Osteocyte (in vitro differentiated cells): ENCODE data around the gene DDX55. TPM values are rescaled to one million over a fixed set of nuclear protein-coding genes. Genes with fewer than 3 reads are reported as not detected.
"Not testable (repeated sequence)": the region's sequence is repeated elsewhere in the genome, so short reads cannot be mapped to it uniquely, and the experiment has no call there.

ENCODE experiments used
- DNase-seq: peaks from one replicate; pipeline ENCODE4 v3.0.0; 2021; ENCODE audit warnings: mixed read lengths; ENCODE audit not compliant: unreplicated experiment; ENCODE audit errors: extremely low spot score
- H3K27ac Mint-ChIP-seq: one replicate; pipeline ENCODE4 v1.8.0; 2021; ENCODE audit warnings: mild to moderate bottlenecking, mixed read lengths; ENCODE audit not compliant: unreplicated experiment
- H3K27me3 Mint-ChIP-seq: one replicate; pipeline ENCODE4 v1.8.0; 2021; ENCODE audit warnings: mixed read lengths; ENCODE audit not compliant: unreplicated experiment
- H3K36me3 Mint-ChIP-seq: one replicate; pipeline ENCODE4 v1.8.0; 2021; ENCODE audit warnings: mixed read lengths; ENCODE audit not compliant: unreplicated experiment
- H3K4me1 Mint-ChIP-seq: one replicate; pipeline ENCODE4 v1.8.0; 2021; ENCODE audit warnings: mixed read lengths; ENCODE audit not compliant: unreplicated experiment
- H3K4me3 Mint-ChIP-seq: one replicate; pipeline ENCODE4 v1.8.0; 2021; ENCODE audit warnings: mild to moderate bottlenecking, moderate library complexity, mixed read lengths; ENCODE audit not compliant: unreplicated experiment
- H3K9me3 Mint-ChIP-seq: one replicate; pipeline ENCODE4 v1.8.0; 2021; ENCODE audit warnings: mixed read lengths; ENCODE audit not compliant: unreplicated experiment
- total RNA-seq: library from RNA; stranded (reverse); gene quantifications from 2 replicates; pipeline ENCODE4 v1.2.1, GENCODE V29; 2021
- TF ChIP-seq, protein P1 (sequence below): fragments of 200-600 bp; sonication (generic); IDR thresholded peaks from 2 replicates; pipeline ENCODE4 v1.5.0; 2021; ENCODE audit warnings: antibody characterized with exemption, mild to moderate bottlenecking, moderate library complexity

DDX55 gene
- total RNA-seq, 1 donor from 2014 or later, result 21.6 TPM

- H3K4me1 Mint-ChIP-seq, result peaks cover 31% of the 10 kb centered on the region
- H3K27ac Mint-ChIP-seq, result peak overlapping the region; percentile 25
- no peaks in the 10 kb centered on the region for H3K27me3 Mint-ChIP-seq
- no peak for DNase-seq
- TF ChIP-seq, protein P1, sequence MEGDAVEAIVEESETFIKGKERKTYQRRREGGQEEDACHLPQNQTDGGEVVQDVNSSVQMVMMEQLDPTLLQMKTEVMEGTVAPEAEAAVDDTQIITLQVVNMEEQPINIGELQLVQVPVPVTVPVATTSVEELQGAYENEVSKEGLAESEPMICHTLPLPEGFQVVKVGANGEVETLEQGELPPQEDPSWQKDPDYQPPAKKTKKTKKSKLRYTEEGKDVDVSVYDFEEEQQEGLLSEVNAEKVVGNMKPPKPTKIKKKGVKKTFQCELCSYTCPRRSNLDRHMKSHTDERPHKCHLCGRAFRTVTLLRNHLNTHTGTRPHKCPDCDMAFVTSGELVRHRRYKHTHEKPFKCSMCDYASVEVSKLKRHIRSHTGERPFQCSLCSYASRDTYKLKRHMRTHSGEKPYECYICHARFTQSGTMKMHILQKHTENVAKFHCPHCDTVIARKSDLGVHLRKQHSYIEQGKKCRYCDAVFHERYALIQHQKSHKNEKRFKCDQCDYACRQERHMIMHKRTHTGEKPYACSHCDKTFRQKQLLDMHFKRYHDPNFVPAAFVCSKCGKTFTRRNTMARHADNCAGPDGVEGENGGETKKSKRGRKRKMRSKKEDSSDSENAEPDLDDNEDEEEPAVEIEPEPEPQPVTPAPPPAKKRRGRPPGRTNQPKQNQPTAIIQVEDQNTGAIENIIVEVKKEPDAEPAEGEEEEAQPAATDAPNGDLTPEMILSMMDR, result no peak
- H3K36me3 Mint-ChIP-seq, result peaks cover 31% of the 10 kb centered on the region
- peak overlapping the region; percentile 56 for H3K4me3 Mint-ChIP-seq
- H3K9me3 Mint-ChIP-seq, result no peaks in the 10 kb centered on the region
Measured at GRCh38 chr12:123599721-123600120, 2.2 kb upstream of the DDX55 start.

GRCh38 chr12:123602651-123603195 is 824 bp downstream of the DDX55 start:
- DNase-seq, result no peak
- peak overlapping the region; percentile 99 for H3K4me3 Mint-ChIP-seq
- TF ChIP-seq, protein P1, result no peak
- H3K36me3 Mint-ChIP-seq, result peaks cover 18% of the 10 kb centered on the region
- H3K27me3 Mint-ChIP-seq, result no peaks in the 10 kb centered on the region
- peak overlapping the region; percentile 62 for H3K27ac Mint-ChIP-seq
- no peaks in the 10 kb centered on the region for H3K9me3 Mint-ChIP-seq
- peaks cover 33% of the 10 kb centered on the region for H3K4me1 Mint-ChIP-seq

- not testable (repeated sequence) for DNase-seq, H3K4me3 Mint-ChIP-seq, H3K27me3 Mint-ChIP-seq, H3K9me3 Mint-ChIP-seq
- Mint-ChIP-seq H3K27ac (peak overlapping the region; percentile 23), H3K36me3 (peaks cover 19% of the 10 kb centered on the region), H3K4me1 (peaks cover 33% of the 10 kb centered on the region)
Measured at GRCh38 chr12:123603495-123603894, 1.6 kb downstream of the DDX55 start.

GRCh38 chr12:123607756-123608155 is 5.9 kb downstream of the DDX55 start:
- H3K4me3 Mint-ChIP-seq, result no peak overlapping the region
- H3K27ac Mint-ChIP-seq, result no peak overlapping the region
- TF ChIP-seq, protein P1, result no peak
- no peaks in the 10 kb centered on the region for H3K27me3 Mint-ChIP-seq
- DNase-seq, result no peak
- peaks cover 42% of the 10 kb centered on the region for H3K36me3 Mint-ChIP-seq
- H3K4me1 Mint-ChIP-seq, result peaks cover 13% of the 10 kb centered on the region
- H3K9me3 Mint-ChIP-seq, result no peaks in the 10 kb centered on the region

DNA sequence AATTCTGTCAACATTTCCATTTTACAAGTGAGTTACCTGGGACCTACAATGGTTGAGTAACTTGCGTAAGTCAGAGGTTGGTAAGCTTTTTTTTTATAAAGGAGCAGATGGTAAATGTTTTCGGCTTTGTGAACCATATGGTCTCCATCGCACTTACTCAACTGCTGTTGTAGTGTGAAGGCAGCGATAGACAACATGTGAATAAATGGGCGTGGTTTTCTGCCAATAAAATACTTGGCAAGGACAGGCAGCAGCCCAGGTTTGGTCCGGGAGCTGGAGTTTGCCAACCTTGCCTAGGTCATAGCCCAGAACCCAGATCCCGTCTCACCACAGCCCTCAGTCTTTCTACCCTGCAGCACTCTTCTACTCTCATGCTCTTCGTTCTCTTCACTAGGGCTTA is 6.3 kb downstream of the DDX55 start:
- H3K9me3 Mint-ChIP-seq, result no peaks in the 10 kb centered on the region
- TF ChIP-seq, protein P1, result no peak

DNA sequence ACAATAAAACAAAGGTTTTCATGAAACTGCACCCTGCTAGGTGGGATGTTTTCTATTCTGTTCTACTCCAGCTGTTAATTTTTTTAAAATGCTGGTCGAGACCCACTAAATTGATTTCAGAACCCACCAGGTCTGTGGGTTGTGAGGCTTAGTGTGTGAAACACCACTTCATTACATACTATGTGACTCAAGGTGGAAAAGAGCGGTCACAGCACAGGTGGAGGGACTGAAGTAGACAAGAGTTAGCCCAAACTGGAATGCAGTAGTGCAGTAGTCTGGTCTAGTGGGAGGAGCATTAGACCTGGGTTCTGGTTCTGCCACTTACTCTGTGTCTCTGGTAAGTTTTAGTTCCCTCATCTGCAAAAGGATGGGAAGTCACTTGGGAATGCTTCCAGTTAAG is 12.2 kb downstream of the DDX55 start:
- Mint-ChIP-seq H3K27ac (no peak overlapping the region), H3K9me3 (no peaks in the 10 kb centered on the region), H3K36me3 (peaks cover 46% of the 10 kb centered on the region), H3K4me1 (peaks cover 2% of the 10 kb centered on the region), H3K4me3 (no peak overlapping the region), H3K27me3 (no peaks in the 10 kb centered on the region)
- no peak for DNase-seq
- TF ChIP-seq, protein P1, result no peak

More for the DNA sequence above, 6.3 kb downstream of the DDX55 start:
- Mint-ChIP-seq H3K27me3 (no peaks in the 10 kb centered on the region), H3K27ac (no peak overlapping the region), H3K4me1 (peaks cover 8% of the 10 kb centered on the region), H3K36me3 (peaks cover 43% of the 10 kb centered on the region), H3K4me3 (no peak overlapping the region)
- DNase-seq, result no peak
